ENCODE measurements around the gene MMP7. TPM values are rescaled to one million over a fixed set of nuclear protein-coding genes. Genes with fewer than 3 reads are reported as not detected.

The MMP7 gene
- total RNA-seq, 4 donors from 2014 or later = 0.98 to 99.8 (median 4.7) TPM

DNA sequence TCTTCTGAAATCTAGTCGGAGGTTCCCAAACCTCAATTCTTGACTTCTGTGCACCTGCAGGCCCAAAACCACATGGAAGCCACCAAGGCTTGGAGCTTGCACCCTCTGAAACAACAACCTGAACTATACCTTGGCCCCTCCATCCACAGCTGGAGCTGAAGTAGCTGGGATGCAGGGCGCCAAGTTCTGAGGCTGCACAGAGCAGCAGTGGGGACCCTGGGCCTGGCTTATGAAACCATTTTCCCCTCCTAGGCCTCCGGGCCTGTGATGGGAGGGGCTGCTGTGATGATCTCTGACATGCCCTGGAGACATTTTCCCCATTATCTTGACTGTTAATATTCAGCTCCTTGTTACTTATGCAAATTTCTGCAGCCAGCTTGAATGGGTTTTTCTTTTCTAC, 38.3 kb upstream of the MMP7 start:
- TF ChIP-seq, protein P1, sequence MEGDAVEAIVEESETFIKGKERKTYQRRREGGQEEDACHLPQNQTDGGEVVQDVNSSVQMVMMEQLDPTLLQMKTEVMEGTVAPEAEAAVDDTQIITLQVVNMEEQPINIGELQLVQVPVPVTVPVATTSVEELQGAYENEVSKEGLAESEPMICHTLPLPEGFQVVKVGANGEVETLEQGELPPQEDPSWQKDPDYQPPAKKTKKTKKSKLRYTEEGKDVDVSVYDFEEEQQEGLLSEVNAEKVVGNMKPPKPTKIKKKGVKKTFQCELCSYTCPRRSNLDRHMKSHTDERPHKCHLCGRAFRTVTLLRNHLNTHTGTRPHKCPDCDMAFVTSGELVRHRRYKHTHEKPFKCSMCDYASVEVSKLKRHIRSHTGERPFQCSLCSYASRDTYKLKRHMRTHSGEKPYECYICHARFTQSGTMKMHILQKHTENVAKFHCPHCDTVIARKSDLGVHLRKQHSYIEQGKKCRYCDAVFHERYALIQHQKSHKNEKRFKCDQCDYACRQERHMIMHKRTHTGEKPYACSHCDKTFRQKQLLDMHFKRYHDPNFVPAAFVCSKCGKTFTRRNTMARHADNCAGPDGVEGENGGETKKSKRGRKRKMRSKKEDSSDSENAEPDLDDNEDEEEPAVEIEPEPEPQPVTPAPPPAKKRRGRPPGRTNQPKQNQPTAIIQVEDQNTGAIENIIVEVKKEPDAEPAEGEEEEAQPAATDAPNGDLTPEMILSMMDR (IDR thresholded peaks at IDR 0.05; ENCODE audit: low read depth) = no peak

DNA sequence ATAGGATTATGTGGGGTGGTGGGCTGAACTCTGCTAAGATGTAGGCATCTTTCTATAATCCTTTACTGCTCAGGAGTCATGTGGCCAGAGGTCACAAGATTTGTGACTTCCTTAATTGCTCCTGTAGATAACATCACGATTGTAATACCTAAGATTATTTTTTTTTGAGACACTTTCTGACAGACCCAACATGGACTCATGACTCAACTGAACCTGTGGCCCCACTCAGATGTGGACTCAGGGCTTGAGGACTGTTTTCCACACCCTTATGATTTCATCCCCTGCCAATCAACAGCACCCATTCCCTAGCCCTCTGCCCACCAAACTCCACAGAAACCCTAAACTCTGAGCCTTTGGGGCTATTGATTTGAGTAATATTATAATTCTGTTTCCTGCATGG, 35.6 kb upstream of the MMP7 start:
- TF ChIP-seq, protein P1 (IDR thresholded peaks at IDR 0.05; ENCODE audit: low read depth) = no peak

DNA sequence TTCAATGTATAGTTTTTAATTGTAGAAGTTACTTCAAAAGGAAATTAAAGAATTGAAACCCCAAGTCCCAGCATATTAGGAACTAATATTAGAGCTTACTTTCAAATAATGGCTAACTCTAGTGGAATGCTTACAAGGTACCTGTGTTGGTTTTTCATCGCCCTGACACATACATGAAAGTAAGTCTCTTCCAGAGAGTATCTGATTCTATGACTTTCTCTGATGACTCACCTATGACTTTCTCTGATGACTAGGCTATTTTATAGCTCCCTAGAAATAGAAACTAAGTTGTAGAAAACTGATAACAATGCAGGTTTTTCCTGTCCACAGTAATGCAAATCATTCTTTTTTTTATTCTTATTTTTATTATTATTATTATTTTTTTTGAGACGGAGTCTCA, 33.6 kb upstream of the MMP7 start:
- TF ChIP-seq, protein P1 (IDR thresholded peaks at IDR 0.05; ENCODE audit: low read depth) = no peak

- TF ChIP-seq, protein P1 (IDR thresholded peaks at IDR 0.05; ENCODE audit: low read depth) = no peak
Measured at GRCh38 chr11:102561636-102562035, 31.1 kb upstream of the MMP7 start.

GRCh38 chr11:102560555-102561011, 30.0 kb upstream of the MMP7 start:
- TF ChIP-seq, protein P1 (IDR thresholded peaks at IDR 0.05; ENCODE audit: low read depth) = no peak

- TF ChIP-seq, protein P1 (IDR thresholded peaks at IDR 0.05; ENCODE audit: low read depth) = no peak
Measured at GRCh38 chr11:102559839-102560238, 29.3 kb upstream of the MMP7 start.

DNA sequence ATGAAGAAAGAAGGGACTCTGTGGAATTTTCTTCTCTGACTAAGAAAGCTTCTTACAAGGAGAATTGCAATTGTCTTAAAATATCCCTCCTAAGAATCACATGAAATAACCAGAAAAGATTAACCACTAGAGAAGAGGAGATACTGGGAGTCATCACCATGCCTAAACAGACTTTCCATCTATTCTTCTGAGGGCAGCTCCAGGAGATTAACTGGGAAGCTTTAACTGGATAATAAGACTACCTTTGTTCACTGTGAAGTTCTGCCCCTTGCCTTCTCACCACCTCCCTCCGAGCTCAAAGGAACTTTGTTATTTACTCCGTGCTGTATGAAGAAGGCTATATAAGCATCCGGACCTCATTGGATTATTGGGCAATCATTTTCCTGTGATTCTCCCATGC, 24.5 kb upstream of the MMP7 start:
- TF ChIP-seq, protein P1 (IDR thresholded peaks at IDR 0.05; ENCODE audit: low read depth) = no peak
